NCI-H446 (cell line): ENCODE results near the gene TRIM69.
"Not testable (repeated sequence)": the region's sequence is repeated elsewhere in the genome, so short reads cannot be mapped to it uniquely, and the experiment has no call there.

Experiments used
- DNase-seq, 2 experiments: peaks; one replicate each; lab custom pipeline; 2025; lab: John Stamatoyannopoulos, UW

The TRIM69 gene

GRCh38 chr15:44739222-44739847 lies 3.0 kb downstream of the TRIM69 start:
- not testable (repeated sequence) for DNase-seq

GRCh38 chr15:44743454-44743853 lies 7.1 kb downstream of the TRIM69 start:
- DNase-seq, result not testable (repeated sequence)

- DNase-seq, result no peak
Measured at GRCh38 chr15:44753345-44753744, 17.0 kb downstream of the TRIM69 start.

DNA sequence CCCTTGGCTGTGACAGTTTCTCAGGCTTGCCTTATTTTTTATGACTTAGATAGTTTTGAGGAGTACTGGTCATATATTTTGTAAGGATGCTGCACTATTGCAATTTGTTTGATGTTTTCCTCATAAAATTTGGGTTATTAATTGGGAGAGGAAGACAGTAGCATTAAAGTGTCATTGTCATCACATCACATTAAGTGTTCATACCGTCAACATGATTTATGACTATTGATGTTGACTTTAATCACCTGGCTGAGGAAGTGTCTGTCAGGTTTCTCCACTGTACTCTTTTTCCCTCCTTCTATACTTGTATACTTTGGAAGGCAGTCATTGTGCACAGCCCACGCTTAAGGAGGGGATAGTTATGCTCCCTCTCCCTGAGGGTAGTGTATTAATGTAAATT lies 26.9 kb downstream of the TRIM69 start:
- DNase-seq, result no peak

DNA sequence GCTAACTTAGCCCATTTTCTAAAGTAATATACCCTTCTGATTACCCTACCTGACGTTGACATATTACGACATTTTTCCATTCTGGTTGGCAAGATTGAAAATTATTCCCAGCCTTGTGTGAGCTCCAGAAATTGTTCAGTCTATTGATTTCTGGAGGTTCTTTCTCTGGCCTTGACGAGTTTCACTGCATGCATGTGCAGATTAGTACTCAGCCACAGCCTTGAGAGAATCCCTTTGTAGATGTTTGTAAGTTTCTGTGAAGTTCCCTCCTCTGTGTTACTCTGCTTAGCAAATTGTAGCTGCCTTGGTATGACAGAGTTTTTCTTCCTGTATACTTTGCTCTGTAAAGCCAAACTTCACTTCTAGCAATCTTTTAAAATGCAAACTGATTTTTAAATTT lies 27.5 kb downstream of the TRIM69 start:
- no peak for DNase-seq

DNA sequence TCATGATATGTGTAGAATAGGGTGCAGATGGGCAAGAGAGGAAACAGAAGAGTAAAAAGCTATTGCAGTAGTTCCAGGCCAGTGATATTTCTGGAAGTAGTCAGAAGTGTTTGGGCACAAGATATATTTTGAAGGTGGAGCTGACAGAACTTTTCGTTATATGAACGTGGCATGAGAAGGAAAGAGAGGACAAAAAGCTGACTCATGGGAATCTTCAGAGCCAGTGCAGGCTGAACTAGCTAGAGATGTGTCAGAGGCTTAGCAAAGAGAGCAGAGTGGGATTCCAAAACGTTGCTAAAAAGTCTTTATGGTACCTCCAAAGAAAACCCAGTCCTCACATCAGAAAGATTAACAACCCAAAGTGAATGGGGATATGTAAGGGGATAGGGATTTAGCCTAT lies 28.7 kb downstream of the TRIM69 start:
- no peak for DNase-seq

GRCh38 chr15:44769521-44769920 lies 33.2 kb downstream of the TRIM69 start:
- no peak for DNase-seq

GRCh38 chr15:44770715-44771114 lies 34.4 kb downstream of the TRIM69 start:
- not testable (repeated sequence) for DNase-seq

GRCh38 chr15:44775953-44776352 lies 39.6 kb downstream of the TRIM69 start:
- peak; percentile 21 to 57 for DNase-seq

DNA sequence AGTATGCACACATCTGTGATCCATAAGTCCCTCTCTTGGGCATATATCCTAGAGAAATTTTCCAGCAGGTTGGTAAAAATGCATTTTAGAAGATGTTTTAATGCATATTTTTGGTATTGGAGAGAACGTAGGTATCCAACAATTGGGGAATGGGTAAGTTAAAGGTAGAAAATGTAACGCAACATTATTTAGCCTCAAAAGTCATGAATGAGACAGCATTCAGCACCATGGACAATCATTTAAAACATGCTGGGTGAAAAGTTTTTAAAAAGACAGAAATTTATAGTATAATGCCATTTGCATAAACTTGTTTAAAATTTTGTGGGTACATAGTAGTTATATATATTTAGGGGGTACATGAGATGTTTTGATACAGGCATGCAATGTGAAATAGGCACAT lies 43.4 kb downstream of the TRIM69 start:
- DNase-seq, result no peak

GRCh38 chr15:44780608-44781007 lies 44.3 kb downstream of the TRIM69 start:
- DNase-seq, result no peak

GRCh38 chr15:44781128-44781810 lies 44.9 kb downstream of the TRIM69 start:
- DNase-seq, result no peak

- no peak for DNase-seq
Measured at GRCh38 chr15:44782516-44782915, 46.2 kb downstream of the TRIM69 start.

DNA sequence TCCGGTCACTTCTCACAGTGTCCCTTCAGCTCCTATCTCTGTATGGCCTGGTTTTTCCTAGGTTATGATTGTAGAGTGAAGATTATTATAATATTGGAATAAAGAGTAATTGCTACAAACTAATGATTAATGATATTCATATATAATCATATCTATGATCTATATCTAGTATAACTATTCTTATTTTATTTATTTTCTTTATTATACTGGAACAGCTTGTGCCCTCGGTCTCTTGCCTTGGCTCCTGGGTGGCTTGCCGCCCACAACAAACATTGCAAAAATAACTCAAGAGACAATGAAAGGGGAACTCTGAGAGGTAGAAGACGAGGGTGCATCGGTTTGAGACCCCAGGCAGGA lies 48.6 kb downstream of the TRIM69 start:
- not testable (repeated sequence) for DNase-seq

DNA sequence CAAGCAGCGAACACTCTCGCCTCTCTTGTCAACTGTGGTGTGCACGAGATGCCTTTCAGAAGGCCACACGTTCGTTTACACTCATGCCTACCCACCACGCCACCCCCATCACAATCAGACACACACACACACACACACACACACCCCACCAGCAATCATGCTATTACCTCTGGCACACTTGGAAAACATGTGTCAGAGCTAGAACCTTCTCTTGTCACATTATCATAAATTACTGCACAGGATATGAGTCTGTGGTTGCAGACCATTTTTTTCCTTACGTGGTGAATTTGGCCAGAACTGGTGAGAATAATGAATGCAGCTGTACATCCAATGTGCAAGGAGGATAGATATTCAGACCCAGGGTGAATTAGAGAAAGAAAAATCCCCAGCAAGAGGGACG lies 52.4 kb downstream of the TRIM69 start:
- DNase-seq, result no peak

DNA sequence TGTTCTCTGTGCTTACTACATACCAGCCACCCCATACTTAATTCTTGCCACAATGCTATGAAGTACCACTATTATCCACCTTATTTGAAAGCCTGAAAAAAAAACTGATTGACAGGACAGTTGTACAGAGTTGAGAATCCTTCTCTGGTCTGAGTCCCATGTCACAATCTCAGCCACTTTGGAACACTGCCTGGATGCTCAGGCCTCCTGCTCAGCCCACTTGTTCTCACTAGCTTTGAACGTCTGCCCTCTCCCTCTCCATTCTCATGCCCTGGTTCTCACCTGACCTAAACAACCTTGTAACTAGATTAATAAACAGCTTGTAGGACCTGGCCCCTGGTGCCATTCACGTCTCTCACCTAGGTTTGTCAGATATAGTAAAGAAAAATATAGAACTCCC lies 53.9 kb downstream of the TRIM69 start:
- DNase-seq, result no peak

GRCh38 chr15:44790656-44791055 lies 54.3 kb downstream of the TRIM69 start:
- no peak for DNase-seq

DNA sequence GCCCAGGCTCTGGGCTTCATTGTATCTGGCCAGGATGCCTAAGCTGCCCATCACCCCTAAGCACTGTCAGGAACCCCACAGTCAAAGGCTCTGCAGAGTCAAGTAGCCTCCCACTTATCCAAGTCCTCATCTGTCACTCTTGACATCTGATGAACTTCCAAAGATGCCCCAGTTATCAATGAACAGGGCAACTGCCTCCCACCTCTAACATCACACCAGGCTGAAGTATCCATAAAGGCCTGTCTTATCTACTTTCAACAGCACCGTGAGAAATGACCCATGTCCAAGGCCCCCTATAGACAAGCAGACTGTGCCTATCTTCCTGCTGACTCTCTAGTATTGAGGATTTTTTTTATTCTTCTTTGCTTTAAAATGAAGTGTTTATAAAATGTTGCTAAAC lies 56.4 kb downstream of the TRIM69 start:
- DNase-seq, result no peak

DNA sequence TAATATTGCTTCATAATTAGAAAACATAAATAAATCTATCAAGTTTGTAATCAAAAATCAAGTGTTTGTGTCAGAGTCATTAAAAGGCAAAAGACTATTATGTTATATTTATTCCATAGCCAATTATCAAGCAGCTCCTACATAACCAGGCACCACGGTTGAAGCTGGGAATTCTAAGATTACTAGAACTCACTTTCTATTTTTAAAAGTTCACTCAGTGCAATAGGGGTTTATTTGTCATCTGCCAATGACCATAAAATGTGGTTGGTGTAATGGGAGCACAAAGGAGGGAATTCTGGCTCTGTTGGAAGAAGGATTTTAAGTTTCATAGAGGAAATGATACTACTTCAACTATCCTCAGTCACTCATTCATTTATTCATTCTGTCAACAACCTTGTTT lies 57.7 kb downstream of the TRIM69 start:
- DNase-seq, result no peak

DNA sequence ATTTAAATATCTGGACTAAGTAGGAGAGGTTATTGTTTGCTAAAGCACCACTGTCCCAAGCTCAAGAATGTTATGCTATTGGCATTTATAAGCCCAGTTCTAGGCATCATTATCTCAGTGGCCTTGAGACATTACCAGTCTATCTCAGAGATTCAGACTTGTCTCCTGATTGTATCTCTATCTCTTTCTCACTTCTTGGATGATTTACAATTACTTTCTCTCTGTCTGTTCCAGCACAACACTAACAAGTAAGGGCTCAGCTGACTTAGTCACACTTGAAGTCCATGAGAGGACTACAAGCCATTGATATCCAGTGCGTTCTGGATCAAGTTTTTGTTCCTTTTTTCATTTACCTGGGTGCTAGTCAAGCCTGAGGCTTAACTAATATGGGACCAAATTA lies 60.2 kb downstream of the TRIM69 start:
- DNase-seq, result no peak

DNA sequence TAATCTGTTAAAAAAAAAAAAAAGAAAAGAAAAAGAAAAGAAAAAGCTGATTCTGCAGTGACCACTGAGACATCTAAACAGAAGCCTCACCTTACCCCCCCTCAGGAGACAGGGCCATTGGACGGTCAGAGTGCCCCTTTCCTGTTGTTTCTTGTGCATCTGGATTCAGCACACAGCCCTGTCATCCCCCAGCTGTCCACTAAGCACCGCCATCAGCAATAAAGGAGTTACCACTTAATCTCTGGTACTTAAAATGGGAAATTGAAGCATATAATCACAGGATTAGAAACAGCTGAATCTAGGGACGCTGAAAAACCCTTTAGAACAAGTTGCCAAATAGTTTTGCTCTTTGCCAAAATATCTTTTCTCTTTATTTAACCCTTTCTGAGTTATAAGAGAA lies 62.5 kb downstream of the TRIM69 start:
- no peak for DNase-seq

DNA sequence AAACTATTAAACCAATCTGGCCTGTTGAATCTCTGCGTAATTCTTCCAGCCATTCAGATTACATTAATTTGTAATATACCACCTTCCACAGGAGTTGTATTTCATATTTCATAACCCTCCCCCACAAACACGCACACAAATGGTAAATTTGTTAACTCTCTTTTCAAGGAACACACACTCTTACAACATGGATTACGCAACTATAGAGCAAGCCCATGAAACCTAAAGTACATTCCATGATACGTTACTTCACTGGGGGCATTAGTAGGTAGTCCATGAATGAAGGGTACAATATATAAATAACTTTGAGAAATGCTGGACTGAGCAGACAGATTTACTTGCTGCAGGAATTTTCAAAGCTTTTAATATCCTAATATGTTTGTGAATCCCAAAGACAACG lies 65.0 kb downstream of the TRIM69 start:
- DNase-seq, result no peak

DNA sequence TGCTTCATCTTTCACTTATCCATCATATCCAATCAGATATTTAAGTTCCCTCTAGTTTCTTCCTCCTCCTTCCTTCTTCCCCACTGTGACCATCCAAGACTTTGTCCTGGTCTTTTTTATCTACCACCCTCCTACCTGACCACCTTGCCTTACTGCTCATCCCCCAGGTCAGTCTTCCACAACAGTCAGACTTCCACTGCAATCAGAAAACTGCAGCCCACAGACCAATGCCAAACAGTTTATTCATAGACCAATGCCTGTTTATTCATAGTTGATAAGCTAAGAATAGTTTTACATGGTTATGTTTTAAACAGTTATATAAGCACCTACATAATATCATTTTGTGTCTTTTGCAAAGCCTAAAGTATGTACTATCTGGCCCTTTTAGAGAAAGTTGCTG lies 65.5 kb downstream of the TRIM69 start:
- no peak for DNase-seq

DNA sequence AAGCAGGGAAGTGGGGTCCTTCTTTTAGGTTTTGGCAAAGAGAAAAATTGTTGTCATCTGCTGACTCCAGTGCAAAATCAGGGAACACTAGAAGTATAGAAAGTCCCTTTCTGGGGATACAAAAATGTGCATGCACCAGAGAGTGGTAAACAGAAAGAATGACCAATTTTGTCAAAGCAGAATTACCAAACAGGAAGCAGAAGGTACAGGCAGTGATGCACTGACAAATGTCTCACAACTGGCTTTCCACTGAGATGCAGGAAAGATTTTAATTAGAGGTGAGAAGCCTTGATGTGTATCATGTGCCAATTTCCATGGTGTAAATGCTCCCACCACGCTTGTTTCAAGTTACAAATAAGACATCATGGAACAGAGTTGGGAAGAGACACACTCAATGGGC lies 66.0 kb downstream of the TRIM69 start:
- DNase-seq, result no peak
